ENCODE results near the gene FAM204A.

DNA sequence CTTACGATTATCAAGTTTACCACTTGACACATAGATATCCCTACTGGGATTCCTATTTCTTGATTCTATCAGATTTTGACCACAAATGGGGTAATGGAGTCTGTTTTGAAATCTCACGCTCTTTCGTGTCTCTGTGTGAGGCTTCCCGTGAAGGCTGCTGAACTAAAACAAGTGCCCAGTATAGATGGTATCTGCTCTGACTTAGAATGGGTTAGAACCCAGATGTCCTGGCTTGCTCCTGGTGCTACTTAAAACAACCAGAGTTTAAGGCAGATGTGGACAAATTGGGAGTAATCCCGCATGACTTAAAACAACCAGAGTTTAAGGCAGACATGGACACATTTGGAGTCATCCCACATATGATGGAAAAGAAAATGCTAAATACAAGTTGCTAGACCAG lies 85.9 kb downstream of the FAM204A start:
- no peak for TF ChIP-seq ZFP30 (CRISPR knock-in tag; IDR thresholded peaks at IDR 0.05)
- TF ChIP-seq GLIS3 (CRISPR knock-in tag; IDR thresholded peaks at IDR 0.05) = no peak
- TF ChIP-seq POU6F1 (CRISPR knock-in tag; IDR thresholded peaks at IDR 0.05; ENCODE audit: borderline replicate concordance, low read depth) = no peak
- no peak for TF ChIP-seq CREB5 (CRISPR knock-in tag; IDR thresholded peaks at IDR 0.05; ENCODE audit: low read depth)
- no peak for TF ChIP-seq ISL1 (CRISPR knock-in tag; IDR thresholded peaks at IDR 0.05)
- TF ChIP-seq SNAI2 (CRISPR knock-in tag; IDR thresholded peaks at IDR 0.05) = no peak
- TF ChIP-seq TCF4 (CRISPR knock-in tag; IDR thresholded peaks at IDR 0.05; ENCODE audit: borderline replicate concordance) = no peak
- TF ChIP-seq ZFP3 (CRISPR knock-in tag; IDR thresholded peaks at IDR 0.05) = no peak
- TF ChIP-seq, protein P1, sequence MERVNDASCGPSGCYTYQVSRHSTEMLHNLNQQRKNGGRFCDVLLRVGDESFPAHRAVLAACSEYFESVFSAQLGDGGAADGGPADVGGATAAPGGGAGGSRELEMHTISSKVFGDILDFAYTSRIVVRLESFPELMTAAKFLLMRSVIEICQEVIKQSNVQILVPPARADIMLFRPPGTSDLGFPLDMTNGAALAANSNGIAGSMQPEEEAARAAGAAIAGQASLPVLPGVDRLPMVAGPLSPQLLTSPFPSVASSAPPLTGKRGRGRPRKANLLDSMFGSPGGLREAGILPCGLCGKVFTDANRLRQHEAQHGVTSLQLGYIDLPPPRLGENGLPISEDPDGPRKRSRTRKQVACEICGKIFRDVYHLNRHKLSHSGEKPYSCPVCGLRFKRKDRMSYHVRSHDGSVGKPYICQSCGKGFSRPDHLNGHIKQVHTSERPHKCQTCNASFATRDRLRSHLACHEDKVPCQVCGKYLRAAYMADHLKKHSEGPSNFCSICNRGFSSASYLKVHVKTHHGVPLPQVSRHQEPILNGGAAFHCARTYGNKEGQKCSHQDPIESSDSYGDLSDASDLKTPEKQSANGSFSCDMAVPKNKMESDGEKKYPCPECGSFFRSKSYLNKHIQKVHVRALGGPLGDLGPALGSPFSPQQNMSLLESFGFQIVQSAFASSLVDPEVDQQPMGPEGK (CRISPR knock-in tag; IDR thresholded peaks at IDR 0.05; ENCODE audit: borderline replicate concordance) = no peak
